C4-2B (cell line): ENCODE data around the gene BCKDK.

Source experiments
- ZFX ChIP-seq: fragments of 450-650 bp; IDR thresholded peaks from 2 replicates; pipeline ENCODE4 v1.6.1; 2017
- TF ChIP-seq, protein P1 (sequence below): fragments of 450-650 bp; conservative IDR thresholded peaks from 2 replicates; pipeline ENCODE4 v1.5.1; 2017; ENCODE audit warnings: mild to moderate bottlenecking

DNA sequence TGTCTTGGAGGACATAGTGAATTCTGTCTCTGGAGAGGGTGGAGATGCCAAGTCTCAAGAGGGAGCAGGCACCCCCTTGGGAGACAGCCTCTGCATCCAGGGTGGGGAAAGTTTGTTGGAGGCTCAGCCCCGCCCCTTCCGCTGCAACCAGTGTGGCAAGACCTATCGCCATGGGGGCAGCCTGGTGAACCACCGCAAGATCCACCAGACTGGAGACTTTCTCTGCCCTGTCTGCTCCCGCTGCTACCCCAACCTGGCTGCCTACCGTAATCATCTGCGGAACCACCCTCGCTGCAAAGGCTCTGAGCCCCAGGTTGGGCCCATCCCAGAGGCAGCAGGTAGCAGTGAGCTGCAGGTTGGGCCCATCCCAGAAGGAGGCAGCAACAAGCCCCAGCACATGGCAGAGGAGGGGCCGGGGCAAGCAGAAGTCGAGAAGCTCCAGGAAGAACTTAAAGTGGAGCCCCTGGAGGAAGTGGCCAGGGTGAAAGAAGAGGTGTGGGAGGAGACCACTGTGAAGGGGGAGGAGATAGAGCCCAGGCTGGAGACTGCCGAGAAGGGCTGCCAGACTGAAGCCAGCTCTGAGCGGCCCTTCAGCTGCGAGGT, 28.7 kb upstream of the BCKDK start:
- TF ChIP-seq, protein P1, sequence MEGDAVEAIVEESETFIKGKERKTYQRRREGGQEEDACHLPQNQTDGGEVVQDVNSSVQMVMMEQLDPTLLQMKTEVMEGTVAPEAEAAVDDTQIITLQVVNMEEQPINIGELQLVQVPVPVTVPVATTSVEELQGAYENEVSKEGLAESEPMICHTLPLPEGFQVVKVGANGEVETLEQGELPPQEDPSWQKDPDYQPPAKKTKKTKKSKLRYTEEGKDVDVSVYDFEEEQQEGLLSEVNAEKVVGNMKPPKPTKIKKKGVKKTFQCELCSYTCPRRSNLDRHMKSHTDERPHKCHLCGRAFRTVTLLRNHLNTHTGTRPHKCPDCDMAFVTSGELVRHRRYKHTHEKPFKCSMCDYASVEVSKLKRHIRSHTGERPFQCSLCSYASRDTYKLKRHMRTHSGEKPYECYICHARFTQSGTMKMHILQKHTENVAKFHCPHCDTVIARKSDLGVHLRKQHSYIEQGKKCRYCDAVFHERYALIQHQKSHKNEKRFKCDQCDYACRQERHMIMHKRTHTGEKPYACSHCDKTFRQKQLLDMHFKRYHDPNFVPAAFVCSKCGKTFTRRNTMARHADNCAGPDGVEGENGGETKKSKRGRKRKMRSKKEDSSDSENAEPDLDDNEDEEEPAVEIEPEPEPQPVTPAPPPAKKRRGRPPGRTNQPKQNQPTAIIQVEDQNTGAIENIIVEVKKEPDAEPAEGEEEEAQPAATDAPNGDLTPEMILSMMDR: no peak
- no peak for TF ChIP-seq ZFX
